ENCODE measurements around the gene KDM2A. TPM values are rescaled to one million over a fixed set of nuclear protein-coding genes. Genes with fewer than 3 reads are reported as not detected.
"Not testable (repeated sequence)": the region's sequence is repeated elsewhere in the genome, so short reads cannot be mapped to it uniquely, and the experiment has no call there.

Gene KDM2A
- total RNA-seq, 1 donor, result 51.4 TPM

DNA sequence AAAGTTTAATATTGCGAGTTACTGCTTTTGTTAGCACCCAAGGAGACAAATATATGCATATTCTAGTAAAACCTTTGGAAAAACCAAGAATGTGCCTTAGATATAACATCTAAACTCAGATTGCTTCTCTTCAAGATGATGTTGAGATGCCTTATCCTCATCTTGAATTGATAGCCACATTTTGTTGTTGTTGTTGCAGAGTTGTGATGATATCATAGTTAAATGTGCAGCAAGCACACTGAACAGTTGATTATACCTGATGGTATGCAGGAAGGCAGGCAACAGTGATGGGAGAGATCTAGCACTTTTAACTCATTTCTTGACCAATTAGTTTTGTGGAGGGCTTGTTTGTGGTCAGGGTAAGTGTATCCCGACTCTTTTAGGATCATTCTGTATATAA, 48.0 kb downstream of the KDM2A start:
- no peak for TF ChIP-seq CTCF (IDR thresholded peaks at IDR 0.05; ENCODE audit: insufficient read depth, low read length)
- H3K4me3 ChIP-seq (ENCODE audit: low read depth, low read length), result no peak overlapping the region
- no peak for DNase-seq (ENCODE audit: low read depth)

DNA sequence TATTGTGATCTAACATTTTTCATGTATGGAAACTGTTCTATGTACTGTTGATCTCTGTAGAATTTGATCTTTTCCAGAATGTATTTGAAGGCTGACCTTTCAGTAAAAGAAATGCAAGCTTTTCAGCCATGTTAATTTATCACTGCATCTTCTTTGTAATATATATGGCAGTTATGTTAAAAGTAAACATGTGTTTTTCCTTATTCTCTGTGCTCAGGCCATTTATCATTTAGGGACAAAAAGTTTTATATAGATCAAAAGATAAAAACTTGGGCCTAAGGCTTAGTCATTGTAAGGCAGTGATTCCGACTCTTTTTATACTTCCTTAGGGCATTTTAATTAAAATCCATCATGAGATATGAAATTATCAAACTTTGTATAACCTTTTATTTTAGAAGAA, 48.7 kb downstream of the KDM2A start:
- H3K4me3 ChIP-seq (ENCODE audit: low read depth, low read length), result no peak overlapping the region
- TF ChIP-seq CTCF (IDR thresholded peaks at IDR 0.05; ENCODE audit: insufficient read depth, low read length), result no peak
- DNase-seq (ENCODE audit: low read depth), result no peak

- not testable (repeated sequence) for DNase-seq (ENCODE audit: low read depth); H3K4me3 ChIP-seq (ENCODE audit: low read depth, low read length)
These were observed 49.8 kb downstream of the KDM2A start for GRCh38 chr11:67168911-67169310.

- no peak for TF ChIP-seq CTCF (IDR thresholded peaks at IDR 0.05; ENCODE audit: insufficient read depth, low read length)
- H3K4me3 ChIP-seq (ENCODE audit: low read depth, low read length), result no peak overlapping the region
- no peak for DNase-seq (ENCODE audit: low read depth)
These were observed 55.2 kb downstream of the KDM2A start for GRCh38 chr11:67174311-67174710.

GRCh38 chr11:67177399-67178281, 58.6 kb downstream of the KDM2A start:
- H3K4me3 ChIP-seq (ENCODE audit: low read depth, low read length), result no peak overlapping the region
- no peak for TF ChIP-seq CTCF (IDR thresholded peaks at IDR 0.05; ENCODE audit: insufficient read depth, low read length)
- no peak for DNase-seq (ENCODE audit: low read depth)

GRCh38 chr11:67178421-67178820, 59.4 kb downstream of the KDM2A start:
- TF ChIP-seq CTCF (IDR thresholded peaks at IDR 0.05; ENCODE audit: insufficient read depth, low read length), result no peak
- no peak overlapping the region for H3K4me3 ChIP-seq (ENCODE audit: low read depth, low read length)
- no peak for DNase-seq (ENCODE audit: low read depth)

DNA sequence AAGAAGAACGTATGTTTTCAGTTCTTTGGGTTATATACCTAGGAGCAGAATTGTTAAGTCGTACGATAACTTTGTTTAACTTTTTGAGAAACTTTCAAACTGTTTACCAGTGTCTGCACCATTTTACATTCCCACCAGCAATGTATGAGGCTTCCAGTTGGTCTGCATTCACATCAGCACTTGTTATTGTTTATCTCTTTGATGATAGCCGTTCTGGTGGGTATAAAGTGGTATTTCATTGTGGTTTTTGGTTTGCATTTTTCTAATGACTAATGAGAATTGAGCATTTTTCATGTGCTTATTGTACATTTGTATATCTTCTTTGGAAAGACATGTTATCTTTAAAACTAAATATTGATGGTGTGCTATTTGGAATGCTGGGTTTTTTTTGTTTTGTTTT, 59.8 kb downstream of the KDM2A start:
- DNase-seq (ENCODE audit: low read depth), result no peak
- no peak for TF ChIP-seq CTCF (IDR thresholded peaks at IDR 0.05; ENCODE audit: insufficient read depth, low read length)
- H3K4me3 ChIP-seq (ENCODE audit: low read depth, low read length), result no peak overlapping the region
